ENCODE measurements around the gene TEX54.
A peak's percentile ranks its signal among the peaks of the same experiment; 100 is the strongest.

GRCh38 chr11:62791501-62792201 lies 41.0 kb downstream of the TEX54 start, which contains the start of gene TMEM223:
- TF ChIP-seq CTCF (IDR thresholded peaks at IDR 0.05) (peak in 4 of 7 experiments; percentile 13 to 39 (median 20)), POLR2AphosphoS5 (IDR thresholded peaks at IDR 0.05) (peak; percentile 26 to 97 (median 80)), POLR2A (IDR thresholded peaks at IDR 0.05) (peak in 1 of 4 donors; percentile 29), EP300 (IDR thresholded peaks at IDR 0.05) (no peak)

Data from stomach (tissue), 4 donors.